HUES6 (cell line): ENCODE results near the gene TNIP1.

ENCODE experiments used
- H3K27ac ChIP-seq: 2 replicates; pipeline ENCODE4 v1.7.0; 2013; ENCODE audit warnings: low read depth, mild to moderate bottlenecking, low read length, inconsistent platforms
- H3K27me3 ChIP-seq: 2 replicates; pipeline ENCODE4 v1.6.1; 2013; ENCODE audit warnings: low read length; ENCODE audit not compliant: control insufficient read depth, insufficient read depth
- H3K36me3 ChIP-seq: 2 replicates; pipeline ENCODE4 v1.6.1; 2013; ENCODE audit warnings: low read length; ENCODE audit not compliant: control insufficient read depth, insufficient read depth
- H3K4me1 ChIP-seq: 2 replicates; pipeline ENCODE4 v1.6.1; 2013; ENCODE audit warnings: low read length; ENCODE audit not compliant: control insufficient read depth, insufficient read depth
- H3K4me3 ChIP-seq: 2 replicates; pipeline ENCODE4 v1.5.1; 2013; ENCODE audit warnings: low read depth, low read length
- H3K9ac ChIP-seq: one replicate; pipeline ENCODE4 v1.6.1; 2013; ENCODE audit warnings: mild to moderate bottlenecking, low read length
- H3K9me3 ChIP-seq: 2 replicates; pipeline ENCODE4 v1.6.1; 2013; ENCODE audit warnings: low read depth, low read length; ENCODE audit not compliant: control insufficient read depth, insufficient read depth

The TNIP1 gene

DNA sequence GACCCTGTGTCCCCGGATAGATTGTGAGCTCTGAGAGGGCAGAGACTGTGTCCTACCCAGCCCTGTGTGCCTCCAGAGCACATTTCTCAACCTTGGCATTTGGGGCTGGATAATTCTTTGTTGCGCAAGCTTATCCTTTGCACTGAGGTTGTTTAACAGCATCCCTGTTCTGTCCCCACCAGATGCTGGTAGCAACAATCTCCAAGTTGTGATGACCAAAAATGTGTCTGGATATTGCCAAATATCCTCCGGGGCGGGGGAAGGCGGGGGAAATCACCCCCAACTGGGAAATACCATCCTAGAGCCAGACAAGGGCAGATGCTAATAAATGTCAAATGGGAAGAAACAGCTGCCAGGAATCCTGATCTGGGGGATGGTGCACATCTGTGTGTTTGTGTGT lies 24.0 kb upstream of the TNIP1 start:
- H3K9me3 ChIP-seq, result no peaks in the 10 kb centered on the region
- no peaks in the 10 kb centered on the region; the same call in 1 of the 2 replicates for H3K4me1 ChIP-seq
- peaks cover 65% of the 10 kb centered on the region for H3K36me3 ChIP-seq
- H3K4me3 ChIP-seq, result no peak overlapping the region
- H3K27me3 ChIP-seq, result no peaks in the 10 kb centered on the region
- no peak overlapping the region for H3K27ac ChIP-seq
- no peak overlapping the region for H3K9ac ChIP-seq

DNA sequence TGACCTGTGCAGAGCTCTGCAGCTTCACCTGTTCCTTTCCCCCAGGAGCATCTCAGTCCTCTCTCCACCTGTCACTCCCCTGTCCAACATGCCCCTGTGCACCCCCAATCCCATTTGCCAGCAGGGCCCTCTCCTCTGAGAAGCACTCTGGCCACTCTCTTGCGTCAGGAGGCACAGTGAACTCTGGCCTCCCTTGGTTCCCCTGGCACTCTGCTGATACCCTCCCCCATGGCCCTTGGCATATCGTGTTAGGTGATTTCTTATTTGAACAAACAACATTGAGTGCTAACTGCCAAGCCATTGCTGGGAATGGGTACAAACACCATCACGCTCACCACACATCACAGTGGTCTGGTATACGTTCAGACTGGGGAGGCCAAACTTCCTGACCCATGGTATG lies 20.9 kb upstream of the TNIP1 start:
- H3K4me1 ChIP-seq, result no peaks in the 10 kb centered on the region; the same call in 1 of the 2 replicates
- H3K4me3 ChIP-seq, result no peak overlapping the region
- H3K27ac ChIP-seq, result no peak overlapping the region
- peaks cover 34% of the 10 kb centered on the region for H3K36me3 ChIP-seq
- H3K9ac ChIP-seq, result no peak overlapping the region
- no peaks in the 10 kb centered on the region for H3K9me3 ChIP-seq
- H3K27me3 ChIP-seq, result no peaks in the 10 kb centered on the region

DNA sequence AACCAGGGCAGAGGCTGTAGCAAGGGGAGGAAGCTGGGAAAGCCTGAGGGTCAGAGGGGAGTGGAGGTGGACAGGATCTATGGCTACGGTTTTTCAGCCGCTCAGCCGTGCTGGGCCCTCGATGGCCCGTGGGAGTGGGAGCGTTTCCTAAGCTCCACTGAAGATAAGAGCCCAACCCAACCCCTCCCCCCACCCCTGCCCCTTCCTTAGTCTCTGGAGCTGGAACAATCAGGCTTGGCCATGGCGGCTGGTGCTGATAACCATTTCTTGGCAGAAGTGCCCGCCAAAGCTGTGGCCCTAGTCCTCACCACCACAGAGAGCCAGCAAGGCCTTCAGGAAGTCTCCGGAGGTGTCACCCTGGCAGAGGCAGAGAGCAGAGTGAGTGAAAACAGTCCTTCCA lies 20.3 kb upstream of the TNIP1 start:
- no peaks in the 10 kb centered on the region for H3K9me3 ChIP-seq
- no peak overlapping the region for H3K4me3 ChIP-seq
- H3K9ac ChIP-seq, result no peak overlapping the region
- peaks cover 29% of the 10 kb centered on the region for H3K36me3 ChIP-seq
- no peaks in the 10 kb centered on the region for H3K27me3 ChIP-seq
- peaks cover 1% of the 10 kb centered on the region; the same call in 1 of the 2 replicates for H3K4me1 ChIP-seq
- no peak overlapping the region for H3K27ac ChIP-seq

DNA sequence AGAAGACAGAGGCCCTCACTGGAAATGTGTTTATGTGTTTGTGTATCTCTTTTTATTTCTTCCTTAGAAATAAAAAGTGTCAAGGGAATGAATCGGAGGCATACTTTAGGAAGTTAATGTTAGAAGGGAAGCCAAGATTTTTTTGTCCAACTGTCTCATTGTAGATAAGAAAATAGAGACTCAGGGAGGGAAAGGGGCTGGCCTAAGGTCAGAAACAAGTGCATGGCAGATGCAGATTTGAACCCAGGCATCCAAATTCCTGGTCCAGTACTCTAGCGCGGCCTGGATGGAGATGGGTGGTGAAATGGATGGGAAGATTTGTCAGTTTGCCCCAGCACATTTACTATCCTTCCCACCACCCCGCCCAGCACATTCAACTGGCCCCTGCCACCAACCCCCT lies 19.8 kb upstream of the TNIP1 start:
- no peak overlapping the region for H3K4me3 ChIP-seq
- peaks cover 6% of the 10 kb centered on the region for H3K4me1 ChIP-seq
- no peaks in the 10 kb centered on the region for H3K9me3 ChIP-seq
- H3K27ac ChIP-seq, result no peak overlapping the region
- H3K27me3 ChIP-seq, result no peaks in the 10 kb centered on the region
- H3K36me3 ChIP-seq, result peaks cover 29% of the 10 kb centered on the region
- no peak overlapping the region for H3K9ac ChIP-seq

DNA sequence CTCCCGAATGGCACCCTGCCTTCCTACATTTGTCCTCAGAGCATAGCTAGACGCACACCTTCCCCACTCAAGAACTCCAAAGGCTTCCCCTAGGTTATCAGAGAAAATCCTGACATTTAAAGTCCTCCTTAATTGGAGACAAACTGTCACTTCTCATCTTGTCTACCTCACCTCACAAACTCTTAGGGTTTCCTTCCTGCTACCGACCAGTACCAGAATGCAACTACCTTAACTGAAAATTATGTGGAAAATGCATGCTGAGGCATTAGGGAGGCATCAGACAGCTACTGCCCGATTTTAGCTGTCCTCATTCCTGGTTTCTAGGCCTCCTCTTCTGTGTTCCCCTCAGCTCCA lies 17.9 kb upstream of the TNIP1 start:
- Histone ChIP-seq H3K9ac (no peak overlapping the region), H3K27ac (no peak overlapping the region), H3K9me3 (no peaks in the 10 kb centered on the region)

DNA sequence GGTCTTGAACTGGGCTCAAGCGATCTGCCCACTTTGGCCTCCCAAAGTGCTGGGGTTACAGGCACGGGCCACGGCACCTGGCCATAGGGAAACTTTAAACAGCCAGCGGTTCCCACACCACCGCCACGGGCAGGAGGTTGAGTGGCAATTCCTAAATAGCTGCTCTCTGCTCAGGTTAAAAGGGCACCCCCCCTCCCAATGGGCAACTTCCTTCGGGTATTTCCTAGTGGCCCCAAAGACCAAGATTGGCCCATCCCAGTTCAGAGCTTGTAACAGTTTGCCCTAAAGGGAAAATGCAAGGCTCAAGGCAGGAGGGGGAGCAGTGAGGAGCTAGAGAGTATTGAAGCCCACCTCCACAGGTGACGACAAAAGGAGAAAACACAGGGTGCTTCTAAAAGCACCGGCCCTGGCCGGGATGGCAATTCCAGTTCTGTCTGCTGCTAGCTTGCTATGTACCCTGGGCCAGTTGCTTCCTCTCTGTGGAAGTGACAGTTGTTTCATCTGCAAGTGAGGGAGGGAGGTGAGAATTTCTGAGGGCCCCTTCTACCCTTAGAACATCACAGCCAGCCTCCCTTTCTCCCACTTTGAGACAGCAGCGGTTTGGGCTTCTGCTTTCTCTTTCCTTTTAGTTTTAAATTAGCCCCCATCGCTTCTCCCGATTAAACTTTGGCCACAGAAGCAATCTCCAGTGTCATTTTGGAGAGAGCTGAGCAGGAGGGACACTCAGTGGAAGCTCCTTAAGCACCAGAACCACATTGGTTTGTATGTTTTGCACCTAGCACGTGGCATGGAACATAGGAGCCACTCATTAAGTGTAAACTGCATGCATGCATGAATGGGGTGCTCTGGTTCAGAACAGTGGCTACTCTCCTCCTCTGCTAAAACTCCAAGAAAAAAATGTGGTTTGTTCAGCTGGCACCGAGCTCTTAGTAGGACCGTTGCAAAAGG lies 17.3 kb upstream of the TNIP1 start:
- no peaks in the 10 kb centered on the region for H3K27me3 ChIP-seq
- H3K27ac ChIP-seq, result no peak overlapping the region
- no peak overlapping the region for H3K4me3 ChIP-seq
- peaks cover 6% of the 10 kb centered on the region; the same call in 1 of the 2 replicates for H3K36me3 ChIP-seq
- H3K9me3 ChIP-seq, result no peaks in the 10 kb centered on the region
- H3K9ac ChIP-seq, result no peak overlapping the region
- peaks cover 30% of the 10 kb centered on the region for H3K4me1 ChIP-seq

More for the DNA sequence above, 17.9 kb upstream of the TNIP1 start:
- Histone ChIP-seq H3K36me3 (peaks cover 10% of the 10 kb centered on the region; the same call in 1 of the 2 replicates), H3K4me3 (no peak overlapping the region), H3K4me1 (peaks cover 24% of the 10 kb centered on the region), H3K27me3 (no peaks in the 10 kb centered on the region)

DNA sequence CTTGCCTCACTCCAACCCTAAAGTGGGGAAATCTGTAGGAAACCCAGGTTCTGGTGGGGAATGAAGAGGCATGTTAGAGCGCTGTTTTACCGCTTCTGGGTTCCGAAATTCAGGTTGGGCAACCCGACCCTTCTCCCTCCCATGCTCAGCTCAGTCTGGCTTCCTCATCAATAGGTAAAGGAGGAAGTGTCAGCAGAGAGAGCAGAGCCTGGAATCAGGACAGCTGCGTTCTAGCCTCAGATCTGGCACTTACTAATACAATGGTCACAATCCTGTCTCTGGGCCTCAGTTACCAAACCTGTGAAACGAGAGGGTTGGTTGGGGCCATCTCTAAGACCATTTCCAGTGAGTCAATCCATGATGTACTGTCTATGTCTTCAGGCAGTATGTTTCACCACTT lies 16.2 kb upstream of the TNIP1 start:
- peaks cover 5% of the 10 kb centered on the region; the same call in 1 of the 2 replicates for H3K36me3 ChIP-seq
- H3K4me1 ChIP-seq, result peaks cover 30% of the 10 kb centered on the region
- no peak overlapping the region for H3K9ac ChIP-seq
- no peak overlapping the region for H3K27ac ChIP-seq
- no peaks in the 10 kb centered on the region for H3K27me3 ChIP-seq
- H3K9me3 ChIP-seq, result no peaks in the 10 kb centered on the region
- no peak overlapping the region for H3K4me3 ChIP-seq

DNA sequence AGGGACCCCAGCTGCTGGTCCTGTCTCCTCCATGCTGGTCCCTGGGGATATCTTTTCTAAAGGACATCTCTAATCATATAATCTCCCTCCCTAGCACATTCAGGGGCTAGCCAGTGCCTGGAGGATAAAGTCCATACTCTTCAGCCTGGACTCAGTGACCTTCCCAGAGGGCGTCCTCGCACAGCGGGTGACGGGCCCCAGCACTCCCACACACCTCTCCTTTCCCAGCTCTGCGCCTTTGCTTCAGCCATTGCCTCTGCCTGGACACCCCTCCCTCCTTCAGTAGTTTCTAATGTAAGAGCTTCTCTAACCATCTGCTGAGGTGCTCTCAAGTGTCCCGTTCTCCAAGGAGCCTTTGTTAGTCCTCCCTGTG lies 15.2 kb upstream of the TNIP1 start:
- Histone ChIP-seq H3K9ac (no peak overlapping the region), H3K4me3 (no peak overlapping the region), H3K36me3 (no peaks in the 10 kb centered on the region; the same call in 1 of the 2 replicates), H3K4me1 (peaks cover 30% of the 10 kb centered on the region), H3K27ac (no peak overlapping the region), H3K27me3 (no peaks in the 10 kb centered on the region), H3K9me3 (no peaks in the 10 kb centered on the region)

DNA sequence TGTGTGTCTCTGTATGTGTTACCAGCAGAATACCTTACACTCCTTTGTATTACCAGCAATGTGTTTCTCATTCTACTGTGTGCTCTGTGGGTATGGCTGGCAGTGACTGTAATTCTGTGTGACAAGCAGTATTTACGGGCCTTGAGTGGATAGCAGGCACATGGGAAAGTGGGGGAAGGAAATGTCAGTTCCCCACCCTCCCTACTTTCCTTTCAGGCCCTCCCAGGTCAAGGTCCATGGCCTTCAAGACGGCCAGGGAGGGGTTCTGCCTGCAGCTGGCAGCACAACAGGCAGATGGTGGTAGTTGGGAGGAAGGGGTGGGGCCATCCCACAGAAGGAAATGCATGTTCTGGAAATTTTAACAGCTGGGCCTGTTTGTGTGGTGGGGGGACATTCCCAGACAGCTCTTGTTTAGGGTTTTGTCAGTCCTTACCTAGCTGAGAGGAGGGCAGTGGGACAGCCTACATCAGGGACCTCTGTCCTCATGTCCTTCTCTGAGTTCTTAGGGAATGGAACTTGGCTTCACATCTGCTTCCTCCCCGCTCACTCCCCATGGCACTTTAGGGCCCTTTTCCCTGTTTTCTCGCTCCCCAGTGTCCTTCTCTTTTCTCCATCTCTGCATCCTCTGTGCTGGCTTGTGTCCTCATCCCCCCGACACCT lies 14.6 kb upstream of the TNIP1 start:
- H3K9ac ChIP-seq, result no peak overlapping the region

DNA sequence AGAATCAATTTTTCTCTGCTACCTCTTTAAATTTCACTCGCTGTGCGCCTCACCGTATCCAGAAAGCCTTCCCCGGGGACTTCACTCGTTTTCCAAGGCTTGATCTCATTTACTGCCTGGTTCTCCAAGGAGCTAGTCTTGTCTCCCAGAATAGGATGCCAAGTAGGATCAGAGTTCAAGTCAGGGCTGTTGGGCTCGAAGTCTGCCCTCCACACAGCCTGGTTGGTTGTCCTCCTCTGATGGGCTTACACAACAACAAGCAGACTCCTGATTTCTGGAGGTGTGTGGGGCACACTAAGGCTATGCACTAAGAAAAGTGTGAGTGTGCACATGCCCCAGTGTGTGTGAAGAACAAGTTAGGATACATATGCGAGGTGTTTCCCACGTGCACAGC lies 14.0 kb upstream of the TNIP1 start:
- H3K9ac ChIP-seq, result no peak overlapping the region
- H3K27ac ChIP-seq, result no peak overlapping the region
- no peaks in the 10 kb centered on the region for H3K36me3 ChIP-seq
- peaks cover 30% of the 10 kb centered on the region for H3K4me1 ChIP-seq
- no peaks in the 10 kb centered on the region for H3K9me3 ChIP-seq
- H3K27me3 ChIP-seq, result no peaks in the 10 kb centered on the region
- no peak overlapping the region for H3K4me3 ChIP-seq

More for the DNA sequence above, 14.6 kb upstream of the TNIP1 start:
- H3K9me3 ChIP-seq, result no peaks in the 10 kb centered on the region
- no peaks in the 10 kb centered on the region for H3K27me3 ChIP-seq
- H3K4me3 ChIP-seq, result no peak overlapping the region
- no peak overlapping the region for H3K27ac ChIP-seq
- no peaks in the 10 kb centered on the region; the same call in 1 of the 2 replicates for H3K36me3 ChIP-seq
- peaks cover 30% of the 10 kb centered on the region for H3K4me1 ChIP-seq
